ENCODE results near the gene PYCARD.

The PYCARD gene

DNA sequence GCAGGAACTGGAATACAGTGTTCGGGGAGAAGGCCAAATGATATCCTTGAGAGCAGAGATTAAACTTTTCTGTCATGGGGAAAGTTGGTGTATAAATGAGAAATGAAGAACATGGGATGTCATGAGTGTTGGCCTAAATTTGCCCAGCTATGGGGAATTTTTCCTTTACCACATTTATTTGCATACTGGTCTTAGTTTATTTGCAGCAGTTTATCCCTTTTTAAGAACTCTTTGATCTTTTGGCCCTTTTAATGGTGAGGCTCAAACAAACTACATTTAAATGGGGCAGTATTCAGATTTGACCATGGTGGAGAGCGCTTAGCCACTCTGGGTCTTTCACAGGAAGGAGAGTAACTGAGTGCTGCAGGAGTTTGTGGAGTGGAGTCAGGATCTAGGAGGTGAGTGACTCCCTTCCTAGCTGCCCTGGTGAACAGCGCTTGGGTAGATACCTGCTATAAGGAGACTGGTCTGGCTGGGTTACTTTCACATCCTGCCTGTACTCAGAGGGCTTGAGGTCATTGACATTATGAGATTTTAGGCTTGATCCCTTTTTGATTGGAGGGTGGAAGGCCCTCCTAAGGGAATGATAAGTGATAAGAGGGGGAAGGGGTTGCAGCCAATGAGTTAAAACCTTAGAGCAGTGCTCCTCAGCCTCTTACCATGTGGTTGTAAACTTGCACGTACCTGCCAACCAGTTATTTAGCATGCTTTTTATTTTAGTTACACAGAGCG, 10.7 kb downstream of the PYCARD start:
- TF ChIP-seq, protein P1, sequence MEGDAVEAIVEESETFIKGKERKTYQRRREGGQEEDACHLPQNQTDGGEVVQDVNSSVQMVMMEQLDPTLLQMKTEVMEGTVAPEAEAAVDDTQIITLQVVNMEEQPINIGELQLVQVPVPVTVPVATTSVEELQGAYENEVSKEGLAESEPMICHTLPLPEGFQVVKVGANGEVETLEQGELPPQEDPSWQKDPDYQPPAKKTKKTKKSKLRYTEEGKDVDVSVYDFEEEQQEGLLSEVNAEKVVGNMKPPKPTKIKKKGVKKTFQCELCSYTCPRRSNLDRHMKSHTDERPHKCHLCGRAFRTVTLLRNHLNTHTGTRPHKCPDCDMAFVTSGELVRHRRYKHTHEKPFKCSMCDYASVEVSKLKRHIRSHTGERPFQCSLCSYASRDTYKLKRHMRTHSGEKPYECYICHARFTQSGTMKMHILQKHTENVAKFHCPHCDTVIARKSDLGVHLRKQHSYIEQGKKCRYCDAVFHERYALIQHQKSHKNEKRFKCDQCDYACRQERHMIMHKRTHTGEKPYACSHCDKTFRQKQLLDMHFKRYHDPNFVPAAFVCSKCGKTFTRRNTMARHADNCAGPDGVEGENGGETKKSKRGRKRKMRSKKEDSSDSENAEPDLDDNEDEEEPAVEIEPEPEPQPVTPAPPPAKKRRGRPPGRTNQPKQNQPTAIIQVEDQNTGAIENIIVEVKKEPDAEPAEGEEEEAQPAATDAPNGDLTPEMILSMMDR (IDR thresholded peaks at IDR 0.05; ENCODE audit: low read depth, low read length), result no peak
- H3K4me3 ChIP-seq (ENCODE audit: low read depth, low read length), result no peak overlapping the region

DNA sequence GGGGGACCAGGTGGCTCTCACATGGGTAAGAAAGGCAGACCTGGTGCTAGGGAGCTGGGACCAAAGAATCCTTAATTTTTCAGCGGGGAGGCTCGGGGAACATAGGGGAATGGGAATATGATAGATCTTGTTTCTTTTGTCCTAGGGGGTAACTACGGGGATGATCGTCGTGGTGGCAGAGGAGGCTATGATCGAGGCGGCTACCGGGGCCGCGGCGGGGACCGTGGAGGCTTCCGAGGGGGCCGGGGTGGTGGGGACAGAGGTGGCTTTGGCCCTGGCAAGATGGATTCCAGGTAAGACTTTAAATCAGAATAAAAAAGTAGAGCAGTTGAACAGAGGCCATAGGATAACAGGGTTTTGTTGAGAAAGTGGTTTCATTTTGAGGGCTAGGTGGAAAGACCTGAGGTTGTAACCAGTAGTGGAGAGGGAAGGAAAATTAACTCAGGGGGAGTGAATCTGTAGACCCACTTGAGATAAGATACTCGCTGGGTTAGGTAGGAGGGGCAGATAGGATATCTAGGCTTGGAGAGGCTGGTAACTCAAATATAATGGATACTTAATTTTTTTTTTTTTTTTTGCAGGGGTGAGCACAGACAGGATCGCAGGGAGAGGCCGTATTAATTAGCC, 11.6 kb downstream of the PYCARD start:
- TF ChIP-seq, protein P1 (IDR thresholded peaks at IDR 0.05; ENCODE audit: low read depth, low read length), result no peak
- no peak overlapping the region for H3K4me3 ChIP-seq (ENCODE audit: low read depth, low read length)

DNA sequence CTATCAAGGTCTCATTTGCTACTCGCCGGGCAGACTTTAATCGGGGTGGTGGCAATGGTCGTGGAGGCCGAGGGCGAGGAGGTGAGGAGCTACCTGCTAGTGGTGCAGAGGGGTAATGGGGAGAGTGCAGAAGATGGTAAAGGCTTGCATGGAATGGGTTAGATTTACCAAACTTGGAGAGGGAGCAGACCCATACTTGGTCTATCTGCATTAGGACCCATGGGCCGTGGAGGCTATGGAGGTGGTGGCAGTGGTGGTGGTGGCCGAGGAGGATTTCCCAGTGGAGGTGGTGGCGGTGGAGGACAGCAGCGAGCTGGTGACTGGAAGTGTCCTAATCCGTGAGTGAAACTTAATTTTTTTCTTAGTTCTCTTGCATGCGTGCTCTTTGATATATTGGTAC, 12.5 kb downstream of the PYCARD start:
- TF ChIP-seq, protein P1 (IDR thresholded peaks at IDR 0.05; ENCODE audit: low read depth, low read length), result no peak
- no peak overlapping the region for H3K4me3 ChIP-seq (ENCODE audit: low read depth, low read length)

DNA sequence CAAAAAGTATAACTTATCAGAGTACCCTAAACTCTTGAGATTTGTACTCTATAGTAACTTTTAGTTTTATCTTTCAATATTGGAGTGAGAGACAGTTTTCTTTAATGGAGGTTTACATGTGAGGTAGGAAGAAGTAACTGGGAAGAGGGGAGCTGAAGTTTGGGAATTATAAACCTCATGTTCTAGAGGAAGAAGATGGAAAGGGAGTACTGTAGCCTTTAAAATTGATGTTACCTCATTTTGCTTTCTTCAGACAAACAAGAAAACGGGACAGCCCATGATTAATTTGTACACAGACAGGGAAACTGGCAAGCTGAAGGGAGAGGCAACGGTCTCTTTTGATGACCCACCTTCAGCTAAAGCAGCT, 13.2 kb downstream of the PYCARD start:
- TF ChIP-seq, protein P1 (IDR thresholded peaks at IDR 0.05; ENCODE audit: low read depth, low read length), result no peak
- H3K4me3 ChIP-seq (ENCODE audit: low read depth, low read length), result no peak overlapping the region

DNA sequence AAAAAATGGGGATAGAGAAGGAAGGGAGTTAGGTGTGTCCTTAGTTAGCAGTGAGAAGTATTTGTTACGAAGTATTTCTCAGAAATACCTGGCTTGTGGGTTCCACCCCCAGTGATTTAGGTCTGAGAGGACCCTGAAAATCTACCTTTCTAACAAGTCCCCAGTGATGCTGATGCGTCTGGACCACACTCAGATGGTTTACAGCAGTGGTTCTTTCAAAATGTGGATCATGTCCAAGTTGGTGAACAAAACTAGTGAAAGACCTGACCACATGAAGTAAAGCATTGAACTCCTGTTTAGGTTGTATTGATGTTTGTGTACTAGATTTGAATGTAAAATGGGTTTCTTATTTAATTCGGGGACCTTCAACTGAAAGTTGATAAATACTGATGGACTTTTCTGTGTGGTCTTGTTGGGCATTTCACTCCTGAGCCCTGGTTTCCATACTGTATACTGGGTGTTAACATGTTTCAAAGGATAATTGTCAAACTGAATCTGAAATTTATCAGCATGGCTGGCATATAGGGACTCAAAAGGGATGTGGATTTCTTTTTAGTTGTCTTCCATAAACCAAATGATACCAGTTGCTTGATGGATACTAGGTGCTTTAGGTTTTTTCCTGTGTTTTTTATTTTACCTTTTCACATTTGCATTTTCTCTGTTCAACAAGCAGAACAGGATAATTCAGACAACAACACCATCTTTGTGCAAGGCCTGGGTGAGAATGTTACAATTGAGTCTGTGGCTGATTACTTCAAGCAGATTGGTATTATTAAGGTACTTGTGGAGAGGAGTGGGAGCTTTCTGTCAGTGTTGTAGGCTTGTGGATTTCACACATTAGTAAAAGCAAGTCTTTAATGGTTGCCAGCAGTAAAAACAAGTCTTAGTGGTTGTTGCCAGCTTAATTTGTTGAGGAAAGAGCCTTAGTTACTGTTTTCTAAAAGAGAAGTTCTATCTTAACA, 13.8 kb downstream of the PYCARD start:
- no peak overlapping the region for H3K4me3 ChIP-seq (ENCODE audit: low read depth, low read length)

DNA sequence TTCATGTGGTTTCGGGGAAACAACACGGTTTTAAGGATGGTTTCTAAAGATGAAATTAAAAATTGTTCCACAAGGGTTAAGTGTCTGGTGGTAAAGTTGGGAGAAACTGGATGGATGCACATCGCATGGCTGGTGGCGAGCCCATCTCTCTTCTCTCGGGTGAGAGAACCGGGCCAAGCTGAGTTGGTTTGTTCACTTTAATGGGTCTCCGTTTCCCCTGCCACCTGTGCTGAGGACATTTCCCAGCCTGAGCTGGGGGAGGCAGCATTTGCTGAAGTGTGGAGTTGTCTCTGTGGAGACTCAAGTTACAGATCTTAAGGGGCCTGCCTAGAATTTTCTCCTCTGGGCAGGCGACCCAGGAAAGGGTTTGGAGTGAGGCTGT, 14.8 kb downstream of the PYCARD start:
- no peak overlapping the region for H3K4me3 ChIP-seq (ENCODE audit: low read depth, low read length)
- TF ChIP-seq, protein P1 (IDR thresholded peaks at IDR 0.05; ENCODE audit: low read depth, low read length), result no peak

More for the DNA sequence above, 13.8 kb downstream of the PYCARD start:
- TF ChIP-seq, protein P1 (IDR thresholded peaks at IDR 0.05; ENCODE audit: low read depth, low read length), result no peak
